ENCODE results near the gene CDRT4. TPM values are rescaled to one million over a fixed set of nuclear protein-coding genes. Genes with fewer than 3 reads are reported as not detected.

Gene CDRT4
- total RNA-seq, 1 donor from 2014 or later, result 4.2 TPM

DNA sequence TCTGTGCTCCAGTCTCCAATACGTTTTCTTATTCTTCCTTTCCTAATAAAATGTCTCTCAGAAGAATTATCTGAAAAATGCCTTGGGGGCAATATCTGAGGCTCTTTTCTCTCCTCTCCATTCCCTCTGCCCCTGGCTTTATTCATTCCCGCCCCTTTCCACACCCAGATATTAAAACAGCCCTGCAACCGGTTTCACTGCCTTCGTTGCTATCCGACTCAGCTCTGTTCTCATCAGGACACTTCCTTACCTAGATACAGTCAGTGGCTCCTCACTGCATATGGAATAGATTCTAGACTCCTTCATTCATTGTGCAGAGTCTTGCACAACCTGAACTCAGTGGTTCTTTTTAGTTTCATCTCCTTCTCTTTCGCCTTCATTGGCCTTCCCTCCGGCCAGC, 74.0 kb downstream of the CDRT4 start:
- intact Hi-C loops (cut with DNase I), result no loop called here
- no peaks in the 10 kb centered on the region for H3K27me3 ChIP-seq
- DNase-seq (ENCODE audit: extremely low spot score in 2 of 2), result no peak
- peak overlapping the region; percentile 63 for H3K27ac ChIP-seq
- peaks cover 13% of the 10 kb centered on the region for H3K4me1 ChIP-seq
- H3K4me3 ChIP-seq, result no peak overlapping the region
- H3K36me3 ChIP-seq, result no peaks in the 10 kb centered on the region
- no peak for TF ChIP-seq POLR2AphosphoS5 (IDR thresholded peaks at IDR 0.05; ENCODE audit: insufficient read depth in 1 of 2, low read depth in 1 of 2)
- no peaks in the 10 kb centered on the region for H3K9me3 ChIP-seq

- no peaks in the 10 kb centered on the region for H3K27me3 ChIP-seq
- peak overlapping the region; percentile 63 for H3K27ac ChIP-seq
- no peak overlapping the region for H3K4me3 ChIP-seq
- no peak for DNase-seq (ENCODE audit: extremely low spot score in 2 of 2)
- H3K36me3 ChIP-seq, result no peaks in the 10 kb centered on the region
- intact Hi-C loops (cut with DNase I), result no loop called here
- peaks cover 5% of the 10 kb centered on the region for H3K4me1 ChIP-seq
- TF ChIP-seq POLR2AphosphoS5 (IDR thresholded peaks at IDR 0.05; ENCODE audit: insufficient read depth in 1 of 2, low read depth in 1 of 2), result peak; percentile 21 to 41
- no peak for TF ChIP-seq CTCF (IDR thresholded peaks at IDR 0.05)
- TF ChIP-seq POLR2A (IDR thresholded peaks at IDR 0.05), result no peak
- H3K9me3 ChIP-seq, result no peaks in the 10 kb centered on the region
These were observed 75.1 kb downstream of the CDRT4 start for GRCh38 chr17:15392326-15392741.

DNA sequence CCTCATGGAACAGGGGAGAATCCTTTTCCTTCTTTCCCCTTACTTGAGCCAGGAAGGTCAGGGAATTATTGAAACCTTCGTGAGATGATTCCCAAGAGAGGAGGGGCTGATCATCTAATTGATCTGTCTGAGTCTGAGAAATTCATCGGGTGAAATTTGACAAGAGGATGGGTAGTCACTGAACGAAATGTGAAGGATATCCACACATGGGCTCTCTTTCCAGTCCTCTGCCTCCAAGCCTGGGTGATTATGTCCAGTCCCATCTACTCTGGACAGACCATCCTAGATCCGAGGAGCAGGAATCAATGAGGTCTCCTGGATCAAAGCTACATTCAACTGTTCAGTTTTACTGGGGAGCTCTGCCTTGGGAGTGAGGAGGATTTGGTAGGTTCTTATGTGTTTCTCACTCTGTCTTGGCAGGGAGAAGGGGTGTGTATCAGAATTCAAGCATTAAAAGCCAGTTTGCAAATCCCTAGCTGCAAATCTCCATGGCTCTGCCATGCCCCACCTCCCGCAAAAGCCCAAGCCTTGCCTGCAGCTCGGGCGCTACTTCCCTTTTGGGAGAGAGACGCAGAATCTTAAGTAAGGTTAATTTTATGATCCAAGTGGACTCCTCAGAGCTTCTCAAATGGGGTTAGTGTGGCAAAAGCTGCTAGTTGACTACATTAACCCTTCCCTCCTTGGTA, 78.9 kb downstream of the CDRT4 start:
- Histone ChIP-seq H3K27me3 (no peaks in the 10 kb centered on the region), H3K4me3 (no peak overlapping the region), H3K4me1 (peaks cover 18% of the 10 kb centered on the region), H3K27ac (peak overlapping the region; percentile 3), H3K9me3 (no peaks in the 10 kb centered on the region), H3K36me3 (no peaks in the 10 kb centered on the region)
- intact Hi-C loops (cut with DNase I), result no loop called here
- TF ChIP-seq POLR2A (IDR thresholded peaks at IDR 0.05) (no peak), POLR2AphosphoS5 (IDR thresholded peaks at IDR 0.05; ENCODE audit: insufficient read depth in 1 of 2, low read depth in 1 of 2) (no peak), CTCF (IDR thresholded peaks at IDR 0.05) (no peak)
- DNase-seq (ENCODE audit: extremely low spot score in 2 of 2), result no peak

DNA sequence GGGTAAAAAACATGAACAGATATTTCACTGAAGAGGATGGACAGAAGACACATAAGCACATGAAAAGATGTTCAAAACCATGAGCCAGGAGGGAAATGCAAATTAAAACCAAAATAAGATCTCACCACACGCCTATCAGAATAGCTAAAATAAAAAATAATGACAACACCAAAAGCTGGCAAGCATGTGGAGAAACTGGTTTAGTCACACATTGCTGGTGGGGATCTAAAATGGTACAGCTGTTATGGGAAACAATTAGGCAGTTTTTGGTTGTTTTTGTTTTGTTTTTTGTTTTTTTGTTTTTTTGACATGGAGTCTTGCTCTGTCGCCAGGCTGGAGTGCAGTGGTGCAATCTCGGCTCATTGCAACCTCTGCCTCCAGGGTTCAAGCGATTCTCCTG, 81.3 kb downstream of the CDRT4 start:
- Histone ChIP-seq H3K27ac (no peak overlapping the region), H3K4me1 (peaks cover 16% of the 10 kb centered on the region), H3K27me3 (no peaks in the 10 kb centered on the region), H3K4me3 (no peak overlapping the region), H3K36me3 (no peaks in the 10 kb centered on the region), H3K9me3 (no peaks in the 10 kb centered on the region)
- DNase-seq (ENCODE audit: extremely low spot score in 2 of 2), result no peak
- intact Hi-C loops (cut with DNase I), result no loop called here
- TF ChIP-seq POLR2AphosphoS5 (IDR thresholded peaks at IDR 0.05; ENCODE audit: insufficient read depth in 1 of 2, low read depth in 1 of 2) (no peak), CTCF (IDR thresholded peaks at IDR 0.05) (no peak), POLR2A (IDR thresholded peaks at IDR 0.05) (no peak)

Other genes starting within 250 kb of the CDRT4 start
- gene PMP22, start 202.3 kb downstream of the CDRT4 start, total RNA-seq, result 246 TPM
- gene TEKT3, start 126.0 kb downstream of the CDRT4 start, total RNA-seq, result not detected
- gene TVP23C, start 95.9 kb upstream of the CDRT4 start, total RNA-seq, result 30.2 TPM
- 6.9 TPM for gene FBXW10B, start 152.1 kb upstream of the CDRT4 start, total RNA-seq
- 66.3 TPM for gene TRIM16, start 216.7 kb upstream of the CDRT4 start, total RNA-seq
- 13.3 TPM for gene ZNF286A, start 232.1 kb upstream of the CDRT4 start, total RNA-seq